ENCODE data around the gene ADK.

DNA sequence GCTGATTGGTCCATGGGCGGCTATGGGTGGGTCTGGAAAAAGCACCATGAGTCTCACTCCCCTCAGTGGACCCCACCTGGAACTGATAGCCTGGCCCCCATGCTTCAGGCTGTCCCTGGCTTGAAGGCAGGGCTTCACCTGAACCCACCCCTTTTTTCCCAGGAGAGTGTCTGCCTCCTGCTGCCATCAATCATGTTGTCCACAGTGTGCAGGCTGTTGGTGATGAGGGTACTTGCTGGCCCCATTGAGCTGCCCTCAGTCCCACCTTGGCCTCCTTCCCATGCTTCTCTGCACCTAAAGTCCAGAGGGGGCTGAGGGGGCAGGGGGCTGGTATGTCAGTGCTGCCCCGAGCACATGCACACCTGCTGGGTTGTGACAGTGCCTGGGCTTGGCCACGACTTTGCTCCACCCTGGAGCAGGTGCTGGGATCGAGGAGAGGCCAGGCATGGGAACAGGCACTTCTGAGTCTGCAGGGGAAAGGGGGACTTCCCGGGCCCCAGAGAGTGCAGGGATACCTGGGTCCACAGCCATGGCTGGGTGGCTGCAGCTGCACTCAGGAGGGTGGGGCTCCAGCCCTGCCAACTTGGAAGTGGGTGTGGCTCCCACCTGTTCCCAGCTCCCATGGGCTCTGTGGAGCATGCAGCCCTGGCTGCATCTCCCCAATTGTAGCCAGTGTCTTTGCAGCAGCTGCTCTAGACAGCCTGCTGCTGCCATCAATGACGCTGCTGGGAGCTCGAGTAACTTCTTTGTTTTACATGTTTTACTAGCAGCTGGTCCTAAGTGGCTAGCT, 56.9 kb downstream of the ADK start:
- TF ChIP-seq, protein P1, sequence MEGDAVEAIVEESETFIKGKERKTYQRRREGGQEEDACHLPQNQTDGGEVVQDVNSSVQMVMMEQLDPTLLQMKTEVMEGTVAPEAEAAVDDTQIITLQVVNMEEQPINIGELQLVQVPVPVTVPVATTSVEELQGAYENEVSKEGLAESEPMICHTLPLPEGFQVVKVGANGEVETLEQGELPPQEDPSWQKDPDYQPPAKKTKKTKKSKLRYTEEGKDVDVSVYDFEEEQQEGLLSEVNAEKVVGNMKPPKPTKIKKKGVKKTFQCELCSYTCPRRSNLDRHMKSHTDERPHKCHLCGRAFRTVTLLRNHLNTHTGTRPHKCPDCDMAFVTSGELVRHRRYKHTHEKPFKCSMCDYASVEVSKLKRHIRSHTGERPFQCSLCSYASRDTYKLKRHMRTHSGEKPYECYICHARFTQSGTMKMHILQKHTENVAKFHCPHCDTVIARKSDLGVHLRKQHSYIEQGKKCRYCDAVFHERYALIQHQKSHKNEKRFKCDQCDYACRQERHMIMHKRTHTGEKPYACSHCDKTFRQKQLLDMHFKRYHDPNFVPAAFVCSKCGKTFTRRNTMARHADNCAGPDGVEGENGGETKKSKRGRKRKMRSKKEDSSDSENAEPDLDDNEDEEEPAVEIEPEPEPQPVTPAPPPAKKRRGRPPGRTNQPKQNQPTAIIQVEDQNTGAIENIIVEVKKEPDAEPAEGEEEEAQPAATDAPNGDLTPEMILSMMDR (conservative IDR thresholded peaks at IDR 0.05): no peak
- no peak for TF ChIP-seq EZH2 (IDR thresholded peaks at IDR 0.05; ENCODE audit: low read depth)
